Adrenal gland (tissue), 12 donors: ENCODE measurements around the gene PCDH10. TPM values are rescaled to one million over a fixed set of nuclear protein-coding genes. Genes with fewer than 3 reads are reported as not detected.

ENCODE experiments used
- DNase-seq, 7 donors: peaks; one replicate each; pipeline ENCODE4 v3.0.0-alpha.2; 2019 to 2020
- H3K27ac ChIP-seq, 5 donors: fragments of 200-600 bp; sonication (generic) in 4 of 5; 1 replicate in 3 of 5; 2 replicates in 2 of 5; pipeline versions ENCODE4 v1.5.1 to v1.8.0; 2016 to 2020; ENCODE audit warnings: mild to moderate bottlenecking in 1 of 5
- H3K27me3 ChIP-seq: fragments of 200-600 bp; 2 replicates; pipeline ENCODE4 v1.8.0; 2021
- H3K36me3 ChIP-seq, 2 donors: fragments of 200-600 bp; replicated peaks in 1 of 2; 1 replicate in 1 of 2; 2 replicates in 1 of 2; pipeline versions ENCODE4 v1.5.1 to v1.8.0; 2018 to 2022
- H3K4me1 ChIP-seq, 2 donors: fragments of 200-600 bp; replicated peaks in 1 of 2; 1 replicate in 1 of 2; 2 replicates in 1 of 2; pipeline versions ENCODE4 v1.5.1 to v1.8.0; 2018 to 2021
- H3K4me3 ChIP-seq, 4 donors: fragments of 200-600 bp; sonication (generic) in 3 of 4; one replicate each; pipeline ENCODE4 v1.5.1; 2016 to 2018
- H3K9me3 ChIP-seq, 3 donors: fragments of 200-600 bp; sonication (generic) in 1 of 3; replicated peaks in 1 of 3; 1 replicate in 2 of 3; 2 replicates in 1 of 3; pipeline versions ENCODE4 v1.5.1 to v1.8.0; 2016 to 2021
- POLR2A ChIP-seq, 2 donors: fragments of 450-650 bp; IDR thresholded peaks; one replicate each; pipeline ENCODE4 v1.6.1; 2017; ENCODE audit warnings: antibody characterized with exemption in 2 of 2, mild to moderate bottlenecking in 2 of 2, moderate library complexity in 1 of 2
- WGBS, 4 donors: extraction: QIAGEN DNeasy Blood & Tissue Kit in 2 of 4; methylation state at CpG; one replicate each; pipeline versions ENCODE4 v1.1.5 to v1.1.7; 2013 to 2017; 5-methylcytosine and 5-hydroxymethylcytosine counted together
- intact Hi-C, 2 donors: fragments of 100-400 bp; cut with DNase I; formaldehyde crosslinking; loops; one replicate each; pipeline versions ENCODE4 v1.14.1 to v1.15.0; 2022 to 2023
- polyA plus RNA-seq, 3 donors: library from polyadenylated mRNA; stranded (reverse); fragments of 200-250 nt in 2 of 3; fragments of 350-450 nt in 1 of 3; fragmentation: Illumina TruSeq in 1 of 3; extraction: RNeasy Lipid Tissue Mini Kit (QIAGEN cat#74804) in 1 of 3; gene quantifications; one replicate each; pipeline ENCODE4 v1.2.3, GENCODE V29; 2013 to 2014
- total RNA-seq, 9 donors: library from RNA; depleted of rRNA in 4 of 9; stranded (reverse); fragments of >200 nt in 4 of 9; fragments of 120-200 nt in 1 of 9; fragmentation: NEBNext Ultra II Directional in 1 of 9; extraction: Animal tissue kit (Norgen Biotek cat#: 25700) in 1 of 9; gene quantifications; one replicate each; pipeline versions ENCODE4 v1.1.0 to v1.2.4, GENCODE V29; 2013 to 2023
- TF ChIP-seq, protein P1 (sequence below), 6 experiments: fragments of 450-650 bp in 4 of 6; fragments of 200-600 bp in 2 of 6; sonication (generic) in 1 of 6; IDR thresholded peaks; 1 replicate in 5 of 6; 2 replicates in 1 of 6; pipeline versions ENCODE4 v1.5.1 to v1.8.0; 2016 to 2021; ENCODE audit warnings: antibody characterized with exemption in 6 of 6, mild to moderate bottlenecking in 2 of 6, moderate library complexity in 1 of 6
- donor health status: healthy with polysubstance abuse.
- donor health status: Bipolar disorder and iron deficiency.
- donor health status: DM: yes; HTN: yes; CAD: no.
- donor health status: DM: no; HTN: no; CAD: no.
- donor health status: DM: no; HTN: no; CAD: no.
- donor health status: DM: yes; HTN: yes; CAD: no.

Gene PCDH10
- total and polyA plus RNA-seq, 12 donors: 0.84 to 18.6 (median 6.5) TPM

GRCh38 chr4:133130171-133130570 is 18.9 kb upstream of the PCDH10 start:
- H3K4me1 ChIP-seq: no peaks in the 10 kb centered on the region
- H3K27ac ChIP-seq: no peak overlapping the region
- DNase-seq: no peak
- no peak for TF ChIP-seq POLR2A (IDR thresholded peaks at IDR 0.05)
- TF ChIP-seq, protein P1, sequence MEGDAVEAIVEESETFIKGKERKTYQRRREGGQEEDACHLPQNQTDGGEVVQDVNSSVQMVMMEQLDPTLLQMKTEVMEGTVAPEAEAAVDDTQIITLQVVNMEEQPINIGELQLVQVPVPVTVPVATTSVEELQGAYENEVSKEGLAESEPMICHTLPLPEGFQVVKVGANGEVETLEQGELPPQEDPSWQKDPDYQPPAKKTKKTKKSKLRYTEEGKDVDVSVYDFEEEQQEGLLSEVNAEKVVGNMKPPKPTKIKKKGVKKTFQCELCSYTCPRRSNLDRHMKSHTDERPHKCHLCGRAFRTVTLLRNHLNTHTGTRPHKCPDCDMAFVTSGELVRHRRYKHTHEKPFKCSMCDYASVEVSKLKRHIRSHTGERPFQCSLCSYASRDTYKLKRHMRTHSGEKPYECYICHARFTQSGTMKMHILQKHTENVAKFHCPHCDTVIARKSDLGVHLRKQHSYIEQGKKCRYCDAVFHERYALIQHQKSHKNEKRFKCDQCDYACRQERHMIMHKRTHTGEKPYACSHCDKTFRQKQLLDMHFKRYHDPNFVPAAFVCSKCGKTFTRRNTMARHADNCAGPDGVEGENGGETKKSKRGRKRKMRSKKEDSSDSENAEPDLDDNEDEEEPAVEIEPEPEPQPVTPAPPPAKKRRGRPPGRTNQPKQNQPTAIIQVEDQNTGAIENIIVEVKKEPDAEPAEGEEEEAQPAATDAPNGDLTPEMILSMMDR (IDR thresholded peaks at IDR 0.05): no peak
- H3K27me3 ChIP-seq: no peaks in the 10 kb centered on the region
- H3K36me3 ChIP-seq: no peaks in the 10 kb centered on the region
- WGBS, 4 donors: 75 to 86% (median 78%) methylated on average over 2 of the region's 2 CpGs
- H3K9me3 ChIP-seq: peaks cover 0 to 6% (median 0%) of the 10 kb centered on the region in 3 donors
- intact Hi-C loops: no loop called here
- H3K4me3 ChIP-seq: no peak overlapping the region

DNA sequence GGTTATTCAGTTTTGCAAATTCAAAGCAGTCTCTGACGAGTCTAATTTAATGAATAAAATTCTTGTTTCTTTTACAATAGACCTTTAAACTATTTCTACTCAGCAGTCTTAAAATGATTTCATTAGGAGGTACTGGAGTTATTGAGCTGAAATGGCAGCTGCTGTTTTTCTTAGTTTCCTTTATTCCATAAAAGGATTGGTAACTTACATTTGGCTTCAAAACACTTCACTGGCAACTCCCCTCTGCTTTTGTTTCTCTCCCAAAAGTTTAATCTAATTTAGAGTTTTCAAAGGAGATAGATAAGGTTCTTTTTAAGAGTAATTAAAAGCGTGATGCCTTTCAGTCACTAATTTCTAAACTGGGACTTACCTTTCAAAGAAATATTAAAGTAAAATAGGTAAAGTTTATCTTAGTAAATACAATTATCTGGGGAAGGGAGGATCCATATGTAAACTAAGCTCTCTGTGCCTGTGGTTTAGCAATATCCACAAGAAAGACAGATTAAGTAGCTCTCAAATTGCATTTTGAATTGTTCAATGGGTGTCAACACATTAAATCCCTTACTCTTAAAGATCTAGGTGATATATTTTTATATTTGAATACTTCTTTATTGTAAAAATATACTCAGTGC is 17.1 kb upstream of the PCDH10 start:
- no peak overlapping the region for H3K27ac ChIP-seq
- TF ChIP-seq, protein P1 (IDR thresholded peaks at IDR 0.05): no peak
- TF ChIP-seq POLR2A (IDR thresholded peaks at IDR 0.05): no peak

DNA sequence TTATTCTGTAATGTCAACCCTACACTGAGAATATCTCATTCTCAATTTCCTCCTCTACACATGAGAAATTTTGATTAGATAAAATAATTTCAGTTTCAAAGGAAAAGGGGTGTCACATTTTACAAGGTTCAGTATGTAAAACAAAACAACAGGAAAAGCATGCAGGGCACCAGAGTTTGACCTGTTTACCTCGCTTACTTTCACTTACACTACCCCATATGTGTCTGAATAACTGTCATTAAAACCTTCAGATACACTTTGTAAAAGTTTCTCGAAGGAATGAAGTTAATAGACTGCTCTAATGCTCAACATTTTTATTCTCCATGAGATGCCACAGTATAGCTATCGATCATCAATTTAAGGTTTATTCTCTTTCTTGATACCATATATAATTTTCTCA is 12.3 kb upstream of the PCDH10 start:
- Histone ChIP-seq H3K27ac (no peak overlapping the region), H3K4me1 (no peaks in the 10 kb centered on the region), H3K27me3 (no peaks in the 10 kb centered on the region), H3K36me3 (no peaks in the 10 kb centered on the region), H3K4me3 (no peak overlapping the region), H3K9me3 (peaks cover 0 to 6% (median 0%) of the 10 kb centered on the region in 3 donors)
- WGBS, 4 donors: 77 to 83% (median 78%) methylated on average over 3 of the region's 3 CpGs
- no peak for DNase-seq
- intact Hi-C loops: no loop called here
- TF ChIP-seq, protein P1 (IDR thresholded peaks at IDR 0.05): no peak
- no peak for TF ChIP-seq POLR2A (IDR thresholded peaks at IDR 0.05)

More for the DNA sequence above, 17.1 kb upstream of the PCDH10 start:
- H3K9me3 ChIP-seq: peaks cover 0 to 6% (median 0%) of the 10 kb centered on the region in 3 donors
- DNase-seq: no peak
- H3K4me1 ChIP-seq: no peaks in the 10 kb centered on the region
- intact Hi-C loops: no loop called here
- no peaks in the 10 kb centered on the region for H3K27me3 ChIP-seq
- H3K4me3 ChIP-seq: no peak overlapping the region
- no peaks in the 10 kb centered on the region for H3K36me3 ChIP-seq
- 44 to 56% (median 50%) methylated on average over 2 of the region's 2 CpGs for WGBS, 4 donors

DNA sequence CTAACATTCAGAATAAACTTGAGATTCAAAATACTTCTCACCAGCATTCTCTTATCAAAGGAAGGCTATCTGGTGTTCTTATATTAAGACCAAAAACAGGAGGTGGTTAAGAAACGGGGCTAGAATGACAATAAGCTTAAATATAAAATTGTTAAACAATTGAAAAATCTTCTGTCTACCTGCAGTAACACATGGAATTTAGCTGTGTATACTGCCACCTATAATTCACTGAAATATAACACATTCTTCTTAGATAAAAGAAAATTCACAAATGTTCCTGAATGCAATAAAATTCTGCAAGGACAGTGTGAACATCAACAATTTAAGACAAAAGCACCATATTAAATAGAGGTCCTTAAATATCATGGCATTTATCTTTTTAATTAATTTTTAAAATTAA is 11.5 kb upstream of the PCDH10 start:
- no peak for DNase-seq
- Histone ChIP-seq H3K4me3 (no peak overlapping the region), H3K36me3 (no peaks in the 10 kb centered on the region), H3K4me1 (no peaks in the 10 kb centered on the region), H3K27me3 (no peaks in the 10 kb centered on the region), H3K27ac (no peak overlapping the region), H3K9me3 (no peaks in the 10 kb centered on the region)
- TF ChIP-seq, protein P1 (IDR thresholded peaks at IDR 0.05): no peak
- TF ChIP-seq POLR2A (IDR thresholded peaks at IDR 0.05): no peak
- intact Hi-C loops: no loop called here
- 48 to 70% (median 60%) methylated on average over 1 of the region's 1 CpG for WGBS, 4 donors
